ENCODE results near the gene RND1.
"Not testable (repeated sequence)": the region's sequence is repeated elsewhere in the genome, so short reads cannot be mapped to it uniquely, and the experiment has no call there.

RND1 gene

DNA sequence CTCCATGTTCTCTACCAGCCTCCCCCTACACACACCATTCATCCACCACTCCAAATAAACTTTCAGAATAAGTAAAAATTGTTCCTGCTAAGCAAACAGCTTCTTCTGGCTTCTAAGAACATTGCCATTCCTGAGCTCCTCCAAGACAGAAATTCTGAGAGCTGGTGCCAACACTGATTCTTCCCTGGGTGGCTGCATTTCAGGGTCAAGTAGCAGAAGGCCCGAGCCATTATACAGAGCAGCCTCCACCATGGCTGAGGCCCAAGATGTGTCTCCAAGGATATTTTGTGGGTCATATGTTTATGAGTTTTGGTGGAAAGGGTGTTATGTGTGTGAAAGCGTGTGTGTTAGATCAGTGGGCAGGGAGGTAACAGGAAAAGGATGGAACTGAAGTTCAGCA is 3.5 kb upstream of the RND1 start:
- no peak for DNase-seq (ENCODE audit: extremely low spot score, insufficient read length, low read depth)
- no peak for FAIRE-seq

DNA sequence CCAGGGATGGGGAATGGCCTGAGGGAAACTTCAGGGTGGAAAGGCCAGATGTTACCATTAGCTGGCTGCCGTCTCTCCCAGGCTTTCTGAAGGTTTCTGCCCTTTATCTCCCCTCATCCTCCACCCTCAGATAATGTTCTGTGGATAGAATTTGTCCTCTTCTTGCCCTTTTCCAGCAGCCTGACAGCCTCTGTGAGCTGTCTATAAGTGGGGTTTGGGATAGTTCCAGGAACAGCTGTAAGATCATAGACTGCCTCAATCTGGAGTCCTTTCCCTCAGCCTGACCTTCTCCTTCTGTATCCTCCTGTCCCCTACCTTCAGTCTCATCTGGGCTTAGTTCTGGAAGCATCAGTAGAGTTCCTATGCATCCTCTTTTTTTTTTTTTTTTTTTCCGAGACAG is 2.8 kb upstream of the RND1 start:
- no peak for DNase-seq (ENCODE audit: extremely low spot score, insufficient read length, low read depth)
- no peak for FAIRE-seq

- DNase-seq (ENCODE audit: extremely low spot score, insufficient read length, low read depth) (no peak), FAIRE-seq (no peak)
These were observed 512 bp upstream of the RND1 start for GRCh38 chr12:48866052-48866711.

GRCh38 chr12:48863291-48863690 is 2.4 kb downstream of the RND1 start:
- FAIRE-seq (no peak), DNase-seq (ENCODE audit: extremely low spot score, insufficient read length, low read depth) (no peak)

DNA sequence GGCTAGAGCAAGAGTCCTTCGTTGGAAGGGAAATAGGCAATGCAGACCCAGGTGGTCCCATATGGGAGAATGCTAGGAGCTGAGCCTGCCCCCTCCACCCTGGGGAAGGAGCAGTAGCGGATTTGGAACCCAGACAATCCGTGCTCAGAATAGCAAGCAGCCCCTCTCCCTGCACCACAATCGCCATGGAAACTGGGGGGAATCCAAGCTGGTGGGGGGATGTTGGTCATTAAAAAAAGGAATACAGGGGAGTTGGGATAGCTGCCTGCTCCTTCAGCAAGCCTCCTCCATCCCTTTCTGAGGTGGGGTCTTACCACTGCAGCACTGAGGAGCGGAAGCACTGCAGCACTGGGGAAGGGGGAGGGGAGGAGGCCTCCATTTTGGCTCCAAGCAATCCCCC is 2.9 kb downstream of the RND1 start:
- DNase-seq (ENCODE audit: extremely low spot score, insufficient read length, low read depth) (no peak), FAIRE-seq (no peak)

DNA sequence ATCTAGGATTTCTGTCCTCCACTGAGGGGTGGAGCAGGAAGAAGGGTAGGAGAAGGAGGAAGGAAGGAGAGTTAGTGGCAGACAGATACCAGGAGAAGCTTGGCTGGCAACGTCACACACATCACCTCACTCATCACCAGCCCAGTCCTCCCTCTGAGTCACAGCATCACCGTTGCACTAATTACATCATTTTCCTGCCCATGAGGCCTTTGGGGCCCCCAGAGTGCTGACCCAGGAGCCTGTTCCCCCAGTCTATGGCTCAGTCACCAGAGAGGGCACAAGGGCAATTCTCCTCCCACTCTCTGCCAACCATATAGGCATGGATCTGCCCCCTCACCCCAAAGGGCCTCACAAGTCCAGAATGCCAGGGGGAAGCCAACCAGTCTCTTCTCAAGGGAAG is 4.6 kb downstream of the RND1 start:
- FAIRE-seq (no peak), DNase-seq (ENCODE audit: extremely low spot score, insufficient read length, low read depth) (no peak)

- not testable (repeated sequence) for DNase-seq (ENCODE audit: extremely low spot score, insufficient read length, low read depth); FAIRE-seq
These were observed 5.4 kb downstream of the RND1 start for GRCh38 chr12:48860236-48860635.

GRCh38 chr12:48859607-48860006 is 6.1 kb downstream of the RND1 start:
- FAIRE-seq (no peak), DNase-seq (ENCODE audit: extremely low spot score, insufficient read length, low read depth) (no peak)

DNA sequence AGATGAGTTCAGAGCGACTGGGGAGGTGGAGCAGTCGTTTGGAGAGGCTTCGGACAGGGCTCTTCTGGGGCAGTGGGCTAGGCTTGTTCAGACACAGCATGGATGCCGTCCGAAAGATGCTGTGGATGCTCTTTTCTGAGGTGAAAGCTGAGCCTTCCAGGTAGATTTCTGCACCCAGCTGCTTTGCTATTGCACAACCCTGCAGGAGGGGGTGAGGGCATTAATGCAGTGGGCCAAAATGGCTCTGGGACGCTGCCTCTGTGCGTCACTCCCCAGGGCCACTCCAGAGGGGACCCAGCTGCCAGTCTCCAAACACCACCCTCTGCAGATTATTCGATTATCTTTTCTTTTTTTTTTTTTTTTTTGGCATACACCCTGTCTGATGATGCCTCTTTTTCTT is 7.6 kb downstream of the RND1 start:
- DNase-seq (ENCODE audit: extremely low spot score, insufficient read length, low read depth) (no peak), FAIRE-seq (no peak)

DNA sequence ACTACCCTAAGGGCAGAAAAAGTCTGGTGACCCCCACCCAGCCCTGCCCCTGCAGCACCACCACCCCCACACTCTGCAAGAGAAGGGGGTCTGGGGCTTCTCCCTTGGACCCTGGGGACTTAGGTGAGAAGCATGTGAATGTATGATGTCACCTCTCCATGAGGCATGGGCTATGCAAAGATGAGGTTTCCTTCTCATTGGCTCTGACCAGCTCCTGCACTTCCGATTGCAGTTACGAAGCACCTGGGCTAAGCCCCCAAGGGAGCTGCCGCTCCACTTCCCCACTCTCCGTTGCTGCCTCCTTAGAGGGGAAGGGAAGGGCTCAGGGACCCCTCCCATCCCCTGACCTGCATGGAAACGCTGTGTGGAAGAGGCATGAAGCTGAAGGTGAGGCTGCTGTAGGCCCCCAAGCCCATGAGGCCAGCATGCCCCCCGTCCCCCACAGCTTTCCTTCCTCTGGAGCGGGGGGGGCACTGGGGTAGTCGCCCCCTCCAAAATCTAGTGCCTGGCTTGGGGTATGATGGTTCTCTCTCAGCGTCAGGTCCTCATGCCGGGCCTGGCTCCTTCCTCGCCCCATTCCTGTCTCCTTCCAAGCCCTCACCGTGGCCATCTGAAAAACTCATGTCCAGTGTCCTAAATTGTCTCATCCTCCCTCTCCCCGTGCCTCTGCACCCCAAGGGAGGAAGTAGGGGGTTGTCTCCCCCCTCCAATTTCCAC is 8.2 kb downstream of the RND1 start:
- DNase-seq (ENCODE audit: extremely low spot score, insufficient read length, low read depth) (no peak), FAIRE-seq (no peak)

- FAIRE-seq (no peak), DNase-seq (ENCODE audit: extremely low spot score, insufficient read length, low read depth) (no peak)
These were observed 9.3 kb downstream of the RND1 start for GRCh38 chr12:48856379-48856778.

DNA sequence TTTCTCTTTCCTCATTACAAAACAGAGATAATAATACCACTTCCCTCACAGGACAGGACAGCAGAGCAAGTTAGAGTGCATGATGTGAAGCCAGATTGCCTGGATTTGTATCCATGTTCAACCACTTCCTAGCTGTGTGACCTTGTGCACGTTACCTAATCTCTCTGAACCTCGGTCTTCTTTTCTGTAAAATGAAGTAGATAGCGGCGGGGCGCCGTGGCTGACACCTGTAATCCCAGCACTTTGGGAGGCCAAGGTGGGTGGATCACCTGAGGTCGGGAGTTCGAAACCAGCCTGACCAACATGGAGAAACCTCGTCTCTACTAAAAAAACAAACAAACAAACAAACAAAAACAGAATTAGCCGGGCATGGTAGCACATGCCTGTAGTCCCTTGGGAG is 10.7 kb downstream of the RND1 start:
- not testable (repeated sequence) for FAIRE-seq; DNase-seq (ENCODE audit: extremely low spot score, insufficient read length, low read depth)

GRCh38 chr12:48854488-48854887 is 11.2 kb downstream of the RND1 start:
- DNase-seq (ENCODE audit: extremely low spot score, insufficient read length, low read depth) (no peak), FAIRE-seq (no peak)

- DNase-seq (ENCODE audit: extremely low spot score, insufficient read length, low read depth) (peak; percentile 48), FAIRE-seq (peak; percentile 93)
These were observed 12.7 kb downstream of the RND1 start for GRCh38 chr12:48852734-48853688.

- DNase-seq (ENCODE audit: extremely low spot score, insufficient read length, low read depth) (peak; percentile 98), FAIRE-seq (peak; percentile 96)
These were observed 13.6 kb downstream of the RND1 start, which contains the start of gene DDX23 for GRCh38 chr12:48851883-48852733. Gene DDX23, minus strand, starts transcription at chr12:48852163. Its CDS starts 6,381 bp downstream, at chr12:48845782.

GRCh38 chr12:48842021-48842420 is 23.6 kb downstream of the RND1 start:
- DNase-seq (ENCODE audit: extremely low spot score, insufficient read length, low read depth); FAIRE-seq: not testable (repeated sequence)

GRCh38 chr12:48838048-48838447 is 27.6 kb downstream of the RND1 start:
- FAIRE-seq (no peak), DNase-seq (ENCODE audit: extremely low spot score, insufficient read length, low read depth) (no peak)

DNA sequence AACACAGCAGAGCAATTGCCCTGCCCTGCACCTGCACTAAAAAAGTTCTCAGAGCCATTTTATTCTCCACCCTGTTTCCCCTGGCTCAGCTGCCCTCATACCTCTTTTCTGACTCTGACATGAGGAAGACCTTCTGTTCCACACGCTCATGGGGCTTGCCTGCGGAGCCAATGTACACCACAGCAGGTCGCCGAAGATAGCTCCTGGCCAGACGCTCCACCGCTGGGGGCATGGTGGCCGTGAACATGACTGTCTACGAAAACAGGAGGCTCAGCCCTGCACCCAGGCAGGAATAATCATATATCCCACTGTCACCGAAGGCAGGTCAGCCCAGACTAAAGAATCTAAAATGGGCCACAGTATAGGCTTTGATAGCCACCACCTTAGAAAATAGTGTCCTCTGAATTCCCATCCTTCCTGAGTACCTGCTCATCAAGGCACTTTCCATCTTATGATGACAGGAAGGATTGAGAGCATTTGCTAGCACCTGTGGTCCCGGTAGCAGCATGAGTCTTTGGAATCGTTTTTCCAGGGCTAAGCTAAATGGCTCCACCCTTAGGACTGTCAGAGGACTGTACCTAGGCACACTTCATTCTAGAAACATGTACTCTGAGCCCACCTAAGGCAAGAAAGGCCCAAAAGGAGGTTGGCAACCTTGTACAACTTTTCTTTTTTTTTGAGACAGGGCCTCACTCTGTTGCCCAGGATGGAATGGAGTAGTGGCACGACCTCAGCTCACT is 33.2 kb downstream of the RND1 start:
- FAIRE-seq, result no peak
- no peak for DNase-seq (ENCODE audit: extremely low spot score, insufficient read length, low read depth)

- FAIRE-seq (no peak), DNase-seq (ENCODE audit: extremely low spot score, insufficient read length, low read depth) (no peak)
These were observed 34.4 kb downstream of the RND1 start for GRCh38 chr12:48831257-48831656.
